ENCODE results near the gene TTC12. TPM values are rescaled to one million over a fixed set of nuclear protein-coding genes. Genes with fewer than 3 reads are reported as not detected.

Gene TTC12
- polyA plus RNA-seq, 4 donors: 3.0 to 17.8 (median 6.0) TPM

DNA sequence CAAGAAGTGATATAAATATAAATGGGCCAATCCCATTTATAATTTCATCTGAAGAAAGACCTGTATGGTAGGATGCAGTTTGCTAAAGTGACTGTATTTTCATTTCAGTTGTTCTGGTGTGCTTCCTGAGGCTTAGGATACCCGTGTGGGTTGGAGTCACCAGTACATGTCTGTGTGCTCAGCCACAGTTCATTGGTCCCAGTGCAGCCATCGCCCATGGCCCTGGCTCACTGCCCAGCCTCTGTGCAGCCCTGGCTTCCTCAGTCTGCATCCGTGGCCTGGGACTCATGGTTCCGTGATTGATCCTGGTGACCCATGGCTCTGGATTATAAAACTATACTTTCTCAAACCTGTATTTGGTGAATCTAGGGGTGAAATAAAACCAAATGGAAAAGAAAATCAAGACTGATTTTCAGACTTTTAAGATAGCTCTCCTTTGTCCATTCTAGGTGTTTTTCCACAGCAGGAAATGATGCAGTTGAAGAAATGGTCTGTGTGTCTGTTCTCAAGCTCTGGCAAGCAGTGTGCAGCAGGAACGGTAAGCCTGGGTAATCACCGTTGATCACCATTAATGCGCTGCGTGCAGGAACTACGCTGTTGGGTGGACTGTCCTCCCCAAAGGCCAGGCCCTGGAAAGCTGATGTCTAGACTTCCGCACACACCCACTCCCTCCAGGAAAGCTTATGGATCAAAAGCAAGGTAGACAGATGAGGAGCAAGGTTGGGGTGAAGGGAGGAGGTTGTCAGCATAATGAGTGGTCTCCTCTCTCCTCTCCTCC, 27.2 kb downstream of the TTC12 start:
- H3K27me3 ChIP-seq (ENCODE audit: control insufficient read depth in 3 of 3, insufficient read depth in 3 of 3, low read length in 3 of 3): no peaks in the 10 kb centered on the region
- no peaks in the 10 kb centered on the region for H3K9me3 ChIP-seq (ENCODE audit: control insufficient read depth in 2 of 2, insufficient read depth in 1 of 2, low read depth in 1 of 2, low read length in 1 of 2)
- 86 to 92% (median 91%) methylated on average over 10 of the region's 10 CpGs for WGBS, 3 donors
- H3K27ac ChIP-seq (ENCODE audit: low read depth in 1 of 3, low read length in 2 of 3): no peak overlapping the region
- no peak overlapping the region for H3K4me3 ChIP-seq (ENCODE audit: low read depth in 1 of 3, low read length in 3 of 3)
- no peak for FAIRE-seq
- peaks cover 3 to 36% (median 9%) of the 10 kb centered on the region in 3 donors for H3K36me3 ChIP-seq (ENCODE audit: control insufficient read depth in 3 of 3, insufficient read depth in 2 of 3, low read depth in 1 of 3, low read length in 3 of 3)
- no peaks in the 10 kb centered on the region for H3K4me1 ChIP-seq (ENCODE audit: control insufficient read depth in 3 of 3, insufficient read depth in 2 of 3, low read depth in 1 of 3, low read length in 2 of 3)
- DNase-seq: no peak

DNA sequence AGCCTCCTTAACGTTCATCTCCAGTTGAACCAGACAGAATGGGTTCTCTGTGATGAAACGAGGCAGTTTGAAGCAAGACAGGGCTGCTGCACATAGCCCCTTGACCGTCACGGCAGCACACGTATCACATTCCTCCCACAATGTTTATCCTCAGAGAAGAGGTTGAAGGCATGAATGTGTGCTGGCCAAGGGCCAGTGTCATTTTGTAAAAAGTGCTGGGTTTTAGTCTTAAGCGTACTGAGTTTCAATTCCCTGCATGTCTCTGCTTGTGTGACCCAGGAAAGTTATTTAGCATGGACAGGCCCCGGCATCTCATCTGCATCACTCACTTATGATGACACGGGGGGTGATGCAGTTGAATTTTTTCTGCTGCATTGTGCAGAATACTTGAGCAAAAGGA, 31.6 kb downstream of the TTC12 start:
- FAIRE-seq: no peak
- Histone ChIP-seq H3K9me3 (ENCODE audit: control insufficient read depth in 2 of 2, insufficient read depth in 1 of 2, low read depth in 1 of 2, low read length in 1 of 2) (no peaks in the 10 kb centered on the region), H3K36me3 (ENCODE audit: control insufficient read depth in 3 of 3, insufficient read depth in 2 of 3, low read depth in 1 of 3, low read length in 3 of 3) (peaks cover 0 to 22% (median 3%) of the 10 kb centered on the region in 3 donors), H3K4me3 (ENCODE audit: low read depth in 1 of 3, low read length in 3 of 3) (no peak overlapping the region), H3K27me3 (ENCODE audit: control insufficient read depth in 3 of 3, insufficient read depth in 3 of 3, low read length in 3 of 3) (no peaks in the 10 kb centered on the region), H3K27ac (ENCODE audit: low read depth in 1 of 3, low read length in 2 of 3) (no peak overlapping the region), H3K4me1 (ENCODE audit: control insufficient read depth in 3 of 3, insufficient read depth in 2 of 3, low read depth in 1 of 3, low read length in 2 of 3) (no peaks in the 10 kb centered on the region)
- WGBS, 3 donors: 81 to 86% (median 85%) methylated on average over 8 of the region's 8 CpGs
- DNase-seq: no peak

DNA sequence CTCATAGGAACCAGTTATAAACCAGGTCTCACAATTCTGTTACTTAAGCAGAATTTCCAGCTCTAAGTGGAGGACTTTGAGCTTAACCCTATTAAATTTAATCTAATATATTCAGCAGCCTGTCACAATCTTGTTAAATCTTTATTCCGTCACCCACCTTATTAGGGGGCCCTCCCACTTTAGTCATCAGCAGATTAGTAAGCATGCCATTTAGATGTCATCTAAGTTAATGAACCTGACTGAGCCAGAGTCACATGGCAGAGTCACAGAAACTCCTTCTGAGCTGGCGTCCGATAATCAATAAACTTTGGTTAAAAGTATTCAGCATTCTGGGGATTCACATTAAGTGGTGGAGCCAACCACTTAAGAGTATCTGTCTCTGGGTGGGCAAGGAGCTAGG, 35.1 kb downstream of the TTC12 start:
- DNase-seq (no peak), FAIRE-seq (no peak)
- Histone ChIP-seq H3K4me1 (ENCODE audit: control insufficient read depth in 3 of 3, insufficient read depth in 2 of 3, low read depth in 1 of 3, low read length in 2 of 3) (no peaks in the 10 kb centered on the region), H3K4me3 (ENCODE audit: low read depth in 1 of 3, low read length in 3 of 3) (no peak overlapping the region), H3K9me3 (ENCODE audit: control insufficient read depth in 2 of 2, insufficient read depth in 1 of 2, low read depth in 1 of 2, low read length in 1 of 2) (no peaks in the 10 kb centered on the region), H3K27me3 (ENCODE audit: control insufficient read depth in 3 of 3, insufficient read depth in 3 of 3, low read length in 3 of 3) (no peaks in the 10 kb centered on the region), H3K27ac (ENCODE audit: low read depth in 1 of 3, low read length in 2 of 3) (no peak overlapping the region), H3K36me3 (ENCODE audit: control insufficient read depth in 3 of 3, insufficient read depth in 2 of 3, low read depth in 1 of 3, low read length in 3 of 3) (peaks cover 0 to 10% (median 6%) of the 10 kb centered on the region in 3 donors)
- 91 to 94% (median 92%) methylated on average over 3 of the region's 3 CpGs for WGBS, 3 donors

DNA sequence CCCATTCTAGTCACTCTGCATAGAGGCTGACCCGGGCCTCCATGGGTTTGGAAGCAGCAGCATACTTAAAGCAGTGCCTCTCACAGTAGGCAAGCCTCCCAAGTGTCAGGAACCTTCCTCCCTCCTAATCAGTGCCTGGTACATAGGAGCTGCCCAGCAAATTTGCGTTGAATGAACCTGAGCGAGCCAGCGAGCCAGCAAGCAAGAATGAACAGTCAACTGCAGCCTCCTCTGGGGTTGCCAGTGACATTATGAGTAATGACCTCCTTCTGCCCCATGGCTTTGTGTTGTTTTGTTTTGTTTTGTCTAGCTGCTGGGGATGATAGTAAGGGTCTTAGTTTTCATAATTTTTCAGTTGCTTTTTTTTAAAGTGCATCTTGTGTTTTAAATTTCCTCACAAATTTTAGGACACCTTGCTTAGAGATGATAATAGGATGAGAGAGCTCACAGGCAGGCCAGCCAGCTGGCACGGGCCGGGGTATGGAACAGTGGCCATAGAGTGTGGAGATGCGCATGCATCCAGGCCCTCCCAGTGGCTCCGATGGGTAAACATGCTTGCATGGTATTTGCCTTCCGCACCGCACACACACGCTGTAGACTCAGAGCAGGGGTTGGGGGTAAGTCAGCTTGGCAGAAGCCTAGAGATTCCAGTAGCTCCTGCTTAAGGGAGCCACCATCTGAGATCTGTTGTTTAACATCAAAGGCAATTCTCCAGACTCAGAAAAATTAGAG, 36.1 kb downstream of the TTC12 start:
- FAIRE-seq (no peak), DNase-seq (no peak)
- 85 to 97% (median 94%) methylated on average over 11 of the region's 11 CpGs for WGBS, 3 donors
- Histone ChIP-seq H3K27me3 (ENCODE audit: control insufficient read depth in 3 of 3, insufficient read depth in 3 of 3, low read length in 3 of 3) (no peaks in the 10 kb centered on the region), H3K4me3 (ENCODE audit: low read depth in 1 of 3, low read length in 3 of 3) (no peak overlapping the region), H3K4me1 (ENCODE audit: control insufficient read depth in 3 of 3, insufficient read depth in 2 of 3, low read depth in 1 of 3, low read length in 2 of 3) (no peaks in the 10 kb centered on the region), H3K27ac (ENCODE audit: low read depth in 1 of 3, low read length in 2 of 3) (no peak overlapping the region), H3K9me3 (ENCODE audit: control insufficient read depth in 2 of 2, insufficient read depth in 1 of 2, low read depth in 1 of 2, low read length in 1 of 2) (no peaks in the 10 kb centered on the region), H3K36me3 (ENCODE audit: control insufficient read depth in 3 of 3, insufficient read depth in 2 of 3, low read depth in 1 of 3, low read length in 3 of 3) (peaks cover 0 to 6% (median 5%) of the 10 kb centered on the region in 3 donors)

DNA sequence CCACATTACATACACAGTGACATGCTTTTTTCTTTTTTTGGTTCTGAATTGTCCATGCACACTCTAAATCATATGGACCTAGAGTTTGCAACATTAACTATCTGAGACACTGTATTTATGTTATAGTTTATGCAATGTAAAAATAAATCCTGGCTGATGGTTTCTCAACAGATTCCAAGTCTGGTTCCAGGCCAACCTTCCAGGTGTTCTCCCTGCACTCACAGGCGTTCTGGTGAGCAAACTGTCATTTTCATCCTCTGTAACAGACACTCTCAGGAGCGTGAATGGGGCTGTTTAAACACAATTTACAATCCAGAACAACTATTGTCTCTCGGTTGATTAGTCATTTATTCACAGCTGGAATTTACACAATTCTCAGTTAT, 36.7 kb downstream of the TTC12 start:
- H3K4me3 ChIP-seq (ENCODE audit: low read depth in 1 of 3, low read length in 3 of 3): no peak overlapping the region
- H3K9me3 ChIP-seq (ENCODE audit: control insufficient read depth in 2 of 2, insufficient read depth in 1 of 2, low read depth in 1 of 2, low read length in 1 of 2): peaks cover 0 to under 1% of the 10 kb centered on the region in 2 donors
- FAIRE-seq (no peak), DNase-seq (no peak)
- WGBS, 3 donors: 66 to 73% (median 71%) methylated on average over 3 of the region's 3 CpGs
- no peaks in the 10 kb centered on the region for H3K27me3 ChIP-seq (ENCODE audit: control insufficient read depth in 3 of 3, insufficient read depth in 3 of 3, low read length in 3 of 3)
- no peak overlapping the region for H3K27ac ChIP-seq (ENCODE audit: low read depth in 1 of 3, low read length in 2 of 3)
- no peaks in the 10 kb centered on the region for H3K4me1 ChIP-seq (ENCODE audit: control insufficient read depth in 3 of 3, insufficient read depth in 2 of 3, low read depth in 1 of 3, low read length in 2 of 3)
- peaks cover 0 to 6% (median 5%) of the 10 kb centered on the region in 3 donors for H3K36me3 ChIP-seq (ENCODE audit: control insufficient read depth in 3 of 3, insufficient read depth in 2 of 3, low read depth in 1 of 3, low read length in 3 of 3)

DNA sequence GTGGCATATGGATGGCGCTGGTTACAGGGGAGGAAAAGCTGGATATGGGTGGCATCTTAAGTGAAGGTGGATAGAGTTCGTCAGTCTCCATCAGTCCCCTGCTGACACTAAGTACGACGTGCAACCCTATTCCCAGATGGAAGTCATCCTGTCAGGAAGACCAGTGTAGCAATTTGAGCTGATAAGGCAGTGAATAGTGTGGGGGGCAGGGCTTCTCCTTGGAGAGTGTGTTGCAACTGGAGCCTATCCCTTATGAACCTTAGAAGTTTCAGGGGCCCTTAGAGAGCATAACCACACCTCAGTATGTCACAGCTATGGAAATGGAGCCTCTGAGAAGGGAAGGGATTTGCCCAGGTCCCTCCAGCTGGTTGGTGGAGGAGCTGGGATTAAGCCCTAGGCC, 37.1 kb downstream of the TTC12 start:
- no peaks in the 10 kb centered on the region for H3K27me3 ChIP-seq (ENCODE audit: control insufficient read depth in 3 of 3, insufficient read depth in 3 of 3, low read length in 3 of 3)
- peaks cover 0 to 3% of the 10 kb centered on the region in 2 donors for H3K9me3 ChIP-seq (ENCODE audit: control insufficient read depth in 2 of 2, insufficient read depth in 1 of 2, low read depth in 1 of 2, low read length in 1 of 2)
- no peaks in the 10 kb centered on the region for H3K4me1 ChIP-seq (ENCODE audit: control insufficient read depth in 3 of 3, insufficient read depth in 2 of 3, low read depth in 1 of 3, low read length in 2 of 3)
- WGBS, 3 donors: 89 to 95% (median 93%) methylated on average over 4 of the region's 4 CpGs
- FAIRE-seq (no peak), DNase-seq (peak in 1 of 2 donors; percentile 66)
- no peak overlapping the region for H3K27ac ChIP-seq (ENCODE audit: low read depth in 1 of 3, low read length in 2 of 3)
- H3K4me3 ChIP-seq (ENCODE audit: low read depth in 1 of 3, low read length in 3 of 3): no peak overlapping the region
- peaks cover 0 to 6% (median 5%) of the 10 kb centered on the region in 3 donors for H3K36me3 ChIP-seq (ENCODE audit: control insufficient read depth in 3 of 3, insufficient read depth in 2 of 3, low read depth in 1 of 3, low read length in 3 of 3)

DNA sequence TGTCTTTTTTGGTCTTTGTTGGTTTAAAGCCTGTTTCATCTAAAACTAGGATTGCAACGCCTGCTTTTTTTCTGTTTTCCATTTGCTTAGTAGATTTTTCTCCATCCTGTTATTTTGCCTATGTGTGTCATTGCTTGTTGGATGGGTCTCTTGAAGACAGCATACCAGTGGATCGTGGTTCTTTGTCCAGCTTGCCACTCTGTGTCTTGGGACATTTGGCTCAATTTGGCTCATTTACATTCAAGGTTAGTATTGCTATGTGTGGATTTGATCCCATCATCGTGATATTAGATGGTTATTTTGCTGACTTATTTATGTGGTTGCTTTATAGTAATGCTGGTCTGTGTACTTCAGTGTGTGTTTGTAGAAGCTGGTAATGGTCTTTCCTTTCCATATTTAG, 41.8 kb downstream of the TTC12 start:
- Histone ChIP-seq H3K4me1 (ENCODE audit: control insufficient read depth in 3 of 3, insufficient read depth in 2 of 3, low read depth in 1 of 3, low read length in 2 of 3) (no peaks in the 10 kb centered on the region), H3K4me3 (ENCODE audit: low read depth in 1 of 3, low read length in 3 of 3) (no peak overlapping the region), H3K27ac (ENCODE audit: low read depth in 1 of 3, low read length in 2 of 3) (no peak overlapping the region), H3K9me3 (ENCODE audit: control insufficient read depth in 2 of 2, insufficient read depth in 1 of 2, low read depth in 1 of 2, low read length in 1 of 2) (peaks cover 0 to 3% of the 10 kb centered on the region in 2 donors), H3K27me3 (ENCODE audit: control insufficient read depth in 3 of 3, insufficient read depth in 3 of 3, low read length in 3 of 3) (no peaks in the 10 kb centered on the region), H3K36me3 (ENCODE audit: control insufficient read depth in 3 of 3, insufficient read depth in 2 of 3, low read depth in 1 of 3, low read length in 3 of 3) (peaks cover 2 to 31% (median 6%) of the 10 kb centered on the region in 3 donors)
- DNase-seq (no peak), FAIRE-seq (no peak)
- WGBS, 3 donors: 93 to 97% (median 97%) methylated on average over 3 of the region's 3 CpGs

DNA sequence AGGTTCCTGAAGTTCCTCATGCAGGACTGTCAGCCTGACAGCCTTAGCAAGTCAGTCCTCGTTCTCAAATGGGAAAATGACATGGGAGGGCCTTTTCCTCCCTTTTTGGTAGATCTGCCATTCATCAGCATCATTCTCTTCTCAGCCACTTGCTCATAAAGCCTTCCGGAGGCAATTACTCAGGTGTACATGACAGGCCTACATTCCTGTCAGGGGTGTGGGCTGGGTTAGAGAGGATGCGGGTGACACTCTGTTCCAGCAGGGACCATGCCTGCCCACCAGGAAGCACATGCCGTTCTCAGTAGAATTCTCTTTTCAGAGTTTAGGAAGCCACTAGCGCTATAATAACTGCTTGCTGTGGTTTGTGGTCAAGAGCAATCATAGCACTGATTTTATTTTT, 49.0 kb downstream of the TTC12 start:
- Histone ChIP-seq H3K27ac (ENCODE audit: low read depth in 1 of 3, low read length in 2 of 3) (no peak overlapping the region), H3K27me3 (ENCODE audit: control insufficient read depth in 3 of 3, insufficient read depth in 3 of 3, low read length in 3 of 3) (no peaks in the 10 kb centered on the region), H3K4me3 (ENCODE audit: low read depth in 1 of 3, low read length in 3 of 3) (no peak overlapping the region), H3K4me1 (ENCODE audit: control insufficient read depth in 3 of 3, insufficient read depth in 2 of 3, low read depth in 1 of 3, low read length in 2 of 3) (no peaks in the 10 kb centered on the region), H3K36me3 (ENCODE audit: control insufficient read depth in 3 of 3, insufficient read depth in 2 of 3, low read depth in 1 of 3, low read length in 3 of 3) (peaks cover 5 to 65% (median 8%) of the 10 kb centered on the region in 3 donors), H3K9me3 (ENCODE audit: control insufficient read depth in 2 of 2, insufficient read depth in 1 of 2, low read depth in 1 of 2, low read length in 1 of 2) (no peaks in the 10 kb centered on the region)
- DNase-seq: no peak
- WGBS, 3 donors: 74 to 81% (median 75%) methylated on average over 5 of the region's 5 CpGs
- no peak for FAIRE-seq

Measured in small intestine (tissue), 7 donors.